ENCODE data around the gene CCDC188. TPM values are rescaled to one million over a fixed set of nuclear protein-coding genes. Genes with fewer than 3 reads are reported as not detected.

CCDC188 gene
- total and polyA plus RNA-seq, 9 of the 15 experiments (the other 6 are each of a cell fraction or from before 2014, with no cell fraction given): not detected

DNA sequence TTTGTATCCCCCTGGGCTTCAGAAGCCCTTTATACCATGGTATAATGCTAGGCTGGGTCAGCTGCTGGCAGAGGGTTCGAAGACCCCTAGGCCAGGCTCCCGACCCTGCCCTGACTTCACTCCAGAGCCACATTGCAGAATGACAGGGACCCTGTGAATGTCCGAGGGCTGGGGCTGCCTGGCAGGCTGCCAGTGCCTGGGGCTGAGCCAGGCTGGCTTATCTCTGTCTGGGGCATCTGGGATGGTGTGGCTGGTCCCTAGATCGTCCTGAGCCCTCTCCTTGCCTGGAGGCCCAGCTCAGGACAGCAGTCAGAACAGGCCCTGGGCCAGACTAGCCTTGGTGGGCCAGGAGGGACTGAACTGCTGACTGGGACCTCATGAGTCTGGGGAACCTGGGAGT, 15.6 kb downstream of the CCDC188 start (continued):
- TF ChIP-seq, protein P1, sequence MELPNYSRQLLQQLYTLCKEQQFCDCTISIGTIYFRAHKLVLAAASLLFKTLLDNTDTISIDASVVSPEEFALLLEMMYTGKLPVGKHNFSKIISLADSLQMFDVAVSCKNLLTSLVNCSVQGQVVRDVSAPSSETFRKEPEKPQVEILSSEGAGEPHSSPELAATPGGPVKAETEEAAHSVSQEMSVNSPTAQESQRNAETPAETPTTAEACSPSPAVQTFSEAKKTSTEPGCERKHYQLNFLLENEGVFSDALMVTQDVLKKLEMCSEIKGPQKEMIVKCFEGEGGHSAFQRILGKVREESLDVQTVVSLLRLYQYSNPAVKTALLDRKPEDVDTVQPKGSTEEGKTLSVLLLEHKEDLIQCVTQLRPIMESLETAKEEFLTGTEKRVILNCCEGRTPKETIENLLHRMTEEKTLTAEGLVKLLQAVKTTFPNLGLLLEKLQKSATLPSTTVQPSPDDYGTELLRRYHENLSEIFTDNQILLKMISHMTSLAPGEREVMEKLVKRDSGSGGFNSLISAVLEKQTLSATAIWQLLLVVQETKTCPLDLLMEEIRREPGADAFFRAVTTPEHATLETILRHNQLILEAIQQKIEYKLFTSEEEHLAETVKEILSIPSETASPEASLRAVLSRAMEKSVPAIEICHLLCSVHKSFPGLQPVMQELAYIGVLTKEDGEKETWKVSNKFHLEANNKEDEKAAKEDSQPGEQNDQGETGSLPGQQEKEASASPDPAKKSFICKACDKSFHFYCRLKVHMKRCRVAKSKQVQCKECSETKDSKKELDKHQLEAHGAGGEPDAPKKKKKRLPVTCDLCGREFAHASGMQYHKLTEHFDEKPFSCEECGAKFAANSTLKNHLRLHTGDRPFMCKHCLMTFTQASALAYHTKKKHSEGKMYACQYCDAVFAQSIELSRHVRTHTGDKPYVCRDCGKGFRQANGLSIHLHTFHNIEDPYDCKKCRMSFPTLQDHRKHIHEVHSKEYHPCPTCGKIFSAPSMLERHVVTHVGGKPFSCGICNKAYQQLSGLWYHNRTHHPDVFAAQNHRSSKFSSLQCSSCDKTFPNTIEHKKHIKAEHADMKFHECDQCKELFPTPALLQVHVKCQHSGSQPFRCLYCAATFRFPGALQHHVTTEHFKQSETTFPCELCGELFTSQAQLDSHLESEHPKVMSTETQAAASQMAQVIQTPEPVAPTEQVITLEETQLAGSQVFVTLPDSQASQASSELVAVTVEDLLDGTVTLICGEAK (IDR thresholded peaks at IDR 0.05): no peak
- TF ChIP-seq, protein P1 (CRISPR knock-in tag; IDR thresholded peaks at IDR 0.05): 0 out of 2 replicates have a peak, but pooled peaks have one; percentile 14
- TF ChIP-seq HDAC3 (IDR thresholded peaks at IDR 0.05; ENCODE audit: borderline replicate concordance, partially characterized antibody): no peak
- TF ChIP-seq MYNN (IDR thresholded peaks at IDR 0.05): 0 out of 2 replicates have a peak, but pooled peaks have one; percentile 18
- TF ChIP-seq MYNN (CRISPR knock-in tag; IDR thresholded peaks at IDR 0.05): no peak
- 0 out of 2 replicates have a peak, but pooled peaks have one; percentile 13 for TF ChIP-seq ZNF184 (CRISPR knock-in tag; IDR thresholded peaks at IDR 0.05)
